ENCODE measurements around the gene KRTAP5-4.
"Not testable (repeated sequence)": the region's sequence is repeated elsewhere in the genome, so short reads cannot be mapped to it uniquely, and the experiment has no call there.

KRTAP5-4 gene

DNA sequence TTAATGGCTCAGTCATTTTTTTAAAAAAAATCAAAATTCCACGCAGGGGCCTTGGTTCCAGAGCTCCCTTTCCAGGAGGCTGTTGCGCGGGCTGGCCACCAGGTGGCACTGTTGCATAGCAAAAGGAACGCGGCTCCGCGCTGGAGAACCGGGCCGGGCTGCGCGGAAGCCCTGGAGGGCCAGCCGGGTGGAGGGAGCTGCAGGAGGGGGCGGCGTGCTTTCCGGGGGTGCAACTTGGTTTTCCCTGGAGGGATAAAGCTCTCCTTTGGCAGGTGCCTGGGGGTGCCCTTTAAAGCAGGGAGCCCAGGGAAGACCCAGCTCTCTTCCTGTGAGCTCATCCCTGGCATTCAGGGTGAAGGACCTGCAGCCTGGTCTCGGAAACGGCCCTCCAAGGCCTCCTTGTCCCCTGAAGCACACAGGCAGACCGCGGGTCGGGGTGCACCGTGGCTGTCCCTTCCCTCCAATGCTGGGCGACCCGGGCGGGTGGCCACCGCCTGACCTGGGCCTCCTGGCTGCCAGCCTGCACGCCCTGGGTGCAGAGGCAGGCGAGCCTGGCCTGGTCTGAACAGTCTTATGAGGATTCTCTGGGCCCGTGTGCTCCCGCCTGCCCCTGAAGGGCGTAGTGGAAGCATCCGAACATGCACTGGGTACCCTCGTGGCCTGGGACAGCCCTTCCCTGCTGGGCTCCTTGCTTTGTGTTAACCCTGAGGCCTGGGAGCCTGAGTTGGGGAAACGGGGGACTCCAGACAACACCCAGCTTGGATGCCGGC is 31.0 kb upstream of the KRTAP5-4 start:
- DNase-seq, result peak; percentile 75

DNA sequence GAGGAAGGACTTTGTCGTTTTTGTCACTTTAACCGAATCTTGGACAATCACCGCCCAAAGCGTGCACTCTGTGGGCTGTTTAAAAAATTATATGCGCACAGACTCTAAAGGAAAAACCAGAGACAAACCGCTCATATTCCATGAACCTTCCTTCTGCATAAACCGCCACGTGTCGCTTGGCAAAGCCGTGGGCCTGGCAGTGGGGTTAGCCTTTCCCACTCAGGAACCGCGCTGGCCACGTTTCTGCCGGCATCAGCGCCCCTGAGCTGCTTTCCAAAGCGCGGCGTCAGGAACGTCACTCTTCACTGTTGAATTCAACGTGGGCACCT is 30.5 kb upstream of the KRTAP5-4 start:
- DNase-seq, result no peak

DNA sequence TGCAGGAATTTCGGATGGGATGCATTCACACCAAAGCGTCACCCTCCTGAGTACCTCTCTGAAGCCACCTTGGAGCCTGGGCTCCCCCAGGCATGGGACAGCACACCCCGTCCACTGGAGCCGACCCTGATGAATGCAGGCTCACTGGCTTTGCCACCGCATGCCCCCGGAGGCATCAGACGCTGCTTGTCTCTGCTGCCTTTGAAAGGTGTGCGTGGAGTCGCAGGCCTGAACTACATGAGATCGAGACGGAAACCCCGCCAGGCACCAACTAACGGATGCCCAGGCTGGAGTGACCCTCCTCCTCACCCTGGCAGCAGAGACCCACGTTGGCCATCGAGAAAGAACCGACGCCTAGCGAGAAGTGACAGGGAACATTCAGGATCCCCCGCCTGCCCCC is 30.1 kb upstream of the KRTAP5-4 start:
- DNase-seq, result no peak

DNA sequence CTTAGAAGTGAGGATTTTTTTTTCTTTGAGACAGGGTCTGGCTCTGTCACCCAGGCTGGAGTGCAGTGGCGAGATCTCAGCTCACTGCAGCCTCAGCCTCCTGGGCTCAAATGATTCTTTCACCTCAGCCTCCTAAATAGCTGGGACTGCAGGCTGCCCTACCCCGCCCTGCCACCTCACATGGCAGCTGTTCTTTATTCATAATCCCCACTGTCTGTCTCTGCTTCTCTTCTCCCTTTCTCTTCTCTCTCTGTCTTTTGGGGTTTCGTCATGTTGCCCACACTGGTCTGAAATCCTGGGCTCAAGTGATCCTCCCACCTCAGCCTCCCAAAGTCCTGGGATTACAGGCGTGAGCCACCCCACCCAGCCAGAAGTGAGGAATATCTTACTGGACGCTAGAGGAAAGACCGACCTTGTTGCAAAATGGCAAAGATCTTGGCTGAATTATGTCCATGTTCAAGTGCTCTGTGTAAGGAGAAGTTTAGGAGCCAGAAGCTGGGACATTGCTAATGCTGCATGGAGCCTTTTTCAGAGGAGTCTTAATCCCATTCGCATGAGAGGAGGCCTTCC is 29.6 kb upstream of the KRTAP5-4 start:
- no peak for DNase-seq

DNA sequence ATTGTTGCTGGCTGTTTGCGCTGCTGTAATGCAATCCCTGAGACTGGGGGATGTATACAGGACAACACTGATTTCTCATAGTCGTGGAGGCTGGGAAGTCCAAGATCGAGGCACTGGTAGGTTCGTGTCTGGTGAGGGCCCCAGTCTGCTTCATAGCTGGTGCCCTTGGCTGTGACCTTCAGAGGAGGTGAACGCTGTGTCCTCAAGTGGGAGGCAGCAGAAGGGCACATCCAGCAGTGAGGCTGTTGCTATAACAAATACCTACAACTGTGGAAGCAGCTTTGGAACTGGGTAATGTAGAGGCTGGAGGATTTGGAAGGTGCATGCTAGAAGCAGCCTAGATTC is 29.0 kb upstream of the KRTAP5-4 start:
- DNase-seq, result no peak

DNA sequence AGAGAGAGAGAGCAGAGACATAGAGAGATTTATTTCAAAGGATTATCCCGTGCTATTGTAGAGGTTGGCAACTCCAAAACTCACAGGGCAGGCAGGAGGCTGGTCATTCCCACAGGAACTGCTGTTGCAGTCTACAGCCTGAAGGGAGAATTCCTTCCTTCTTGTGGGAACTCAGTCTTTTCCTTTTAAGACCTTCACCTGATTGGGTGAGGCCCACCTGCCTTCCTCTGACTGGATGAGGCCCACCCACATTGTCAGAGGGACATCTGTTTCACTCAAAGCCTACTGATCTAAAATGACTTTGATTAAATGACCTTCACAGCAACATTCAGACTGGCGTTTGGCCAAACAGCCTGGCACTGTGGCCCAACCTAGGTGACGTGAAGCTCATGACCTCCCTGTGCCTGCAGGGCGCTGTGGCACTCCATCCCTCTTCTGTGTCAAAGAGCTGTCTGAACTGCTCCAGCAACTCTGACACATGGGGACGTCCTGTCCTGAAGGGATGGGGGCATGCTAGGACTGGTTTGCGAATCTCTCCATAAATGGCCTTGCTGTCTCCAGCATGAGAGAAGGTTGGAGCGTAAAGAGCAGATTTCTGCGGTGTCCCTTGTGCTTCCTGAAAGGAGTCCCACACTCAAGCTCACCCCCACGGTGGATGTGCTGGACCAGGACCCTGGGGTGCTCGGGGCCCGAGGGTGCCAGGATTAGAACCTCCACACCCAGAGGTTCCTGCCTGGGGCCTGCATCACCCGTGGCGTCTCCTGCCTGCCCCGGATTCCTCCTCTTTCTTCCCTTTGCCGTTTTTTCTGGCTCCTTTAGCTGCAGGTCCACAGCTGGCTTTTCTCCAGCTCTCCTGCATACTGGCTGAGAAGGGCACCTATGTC is 28.3 kb upstream of the KRTAP5-4 start:
- DNase-seq, result no peak

DNA sequence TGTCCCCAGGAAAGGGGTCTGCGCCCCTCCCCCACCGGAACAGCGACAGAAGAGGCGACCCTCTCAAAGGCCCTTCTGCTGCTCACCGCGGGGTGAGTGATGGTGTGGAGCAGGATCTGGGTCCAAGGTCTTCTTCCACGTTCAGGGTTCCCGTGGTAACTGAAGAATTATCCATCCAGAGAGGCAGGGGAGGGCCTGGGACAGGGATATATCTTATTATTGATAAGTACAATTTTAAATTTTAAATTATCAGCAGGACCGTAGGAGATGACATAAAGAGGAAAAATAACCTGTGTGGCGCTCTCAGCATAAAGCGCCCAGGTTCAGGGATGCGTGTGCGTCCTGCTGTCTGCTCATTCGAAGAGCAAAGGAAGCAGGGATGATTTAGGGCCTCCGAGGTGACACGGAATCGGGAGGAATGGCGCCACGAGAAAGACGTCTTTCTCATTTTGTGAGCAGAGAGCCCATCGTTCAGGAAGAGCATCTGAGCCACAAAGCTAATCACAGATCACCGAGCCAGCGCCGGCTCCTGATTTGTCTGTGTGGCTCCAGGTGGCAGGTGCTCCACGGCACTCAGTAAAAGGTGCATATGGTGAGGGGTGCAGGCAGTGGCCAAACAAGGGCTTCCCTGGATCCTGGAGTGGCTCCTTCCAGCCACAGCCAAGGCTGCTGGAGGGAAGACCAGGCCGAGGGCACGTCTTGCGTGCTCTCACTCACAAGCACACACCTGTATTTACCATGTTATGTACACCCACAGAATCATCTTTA is 26.9 kb upstream of the KRTAP5-4 start:
- no peak for DNase-seq

DNA sequence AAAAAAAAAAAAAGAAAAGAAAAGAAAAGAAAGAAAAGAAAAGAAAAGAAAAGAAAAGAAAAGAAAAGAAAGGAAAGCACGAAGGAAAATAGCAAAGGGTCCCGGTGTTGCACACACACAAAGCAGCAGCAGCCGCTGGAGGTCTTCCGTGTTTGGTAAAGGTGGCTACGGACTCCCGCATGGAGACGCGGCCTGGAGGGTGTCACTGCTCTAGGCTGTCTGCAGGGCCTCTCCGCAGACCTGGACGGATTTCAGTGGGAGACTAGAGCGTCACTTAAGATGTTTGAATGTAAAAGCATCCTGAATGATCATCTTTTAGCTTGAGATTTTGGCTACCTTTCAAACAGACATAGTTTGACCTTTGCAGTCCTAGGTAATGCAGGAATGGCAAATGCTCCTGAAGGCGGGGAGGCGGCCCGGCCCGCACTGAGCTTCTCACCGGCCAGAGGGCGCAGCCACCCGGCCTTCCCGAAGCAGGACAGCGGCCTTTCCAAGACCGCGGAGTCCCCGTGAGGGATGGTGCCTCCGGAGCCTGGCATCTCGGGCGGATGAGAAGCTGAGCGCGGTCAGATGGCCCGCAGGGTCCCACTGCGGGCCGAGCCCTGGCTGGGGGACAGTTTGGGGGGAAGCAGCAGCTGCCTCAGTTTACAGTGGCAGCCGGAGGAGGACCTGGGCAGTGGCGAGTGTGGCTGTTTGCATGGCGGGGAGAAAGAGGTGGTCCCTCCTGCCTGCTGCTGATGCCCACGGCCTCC is 26.1 kb upstream of the KRTAP5-4 start:
- no peak for DNase-seq

DNA sequence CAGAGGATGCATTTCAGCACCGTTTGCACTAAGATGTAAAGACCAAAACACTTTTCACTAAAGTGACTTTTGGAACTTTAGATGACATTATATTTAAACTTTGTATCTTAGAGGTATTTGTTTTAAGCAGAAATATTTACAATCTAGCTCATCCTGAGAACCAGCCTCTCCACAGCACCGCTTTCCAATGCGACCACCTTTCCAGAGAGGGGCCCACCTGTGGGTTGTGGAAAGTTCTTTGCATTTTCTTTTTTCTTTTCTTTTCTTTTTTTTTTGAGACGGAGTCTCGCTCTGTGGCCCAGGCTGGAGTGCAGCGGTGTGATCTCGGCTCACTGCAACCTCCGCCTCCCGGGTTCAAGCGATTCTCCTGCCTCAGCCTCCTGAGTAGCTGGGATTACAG is 24.6 kb upstream of the KRTAP5-4 start:
- DNase-seq, result not testable (repeated sequence)

DNA sequence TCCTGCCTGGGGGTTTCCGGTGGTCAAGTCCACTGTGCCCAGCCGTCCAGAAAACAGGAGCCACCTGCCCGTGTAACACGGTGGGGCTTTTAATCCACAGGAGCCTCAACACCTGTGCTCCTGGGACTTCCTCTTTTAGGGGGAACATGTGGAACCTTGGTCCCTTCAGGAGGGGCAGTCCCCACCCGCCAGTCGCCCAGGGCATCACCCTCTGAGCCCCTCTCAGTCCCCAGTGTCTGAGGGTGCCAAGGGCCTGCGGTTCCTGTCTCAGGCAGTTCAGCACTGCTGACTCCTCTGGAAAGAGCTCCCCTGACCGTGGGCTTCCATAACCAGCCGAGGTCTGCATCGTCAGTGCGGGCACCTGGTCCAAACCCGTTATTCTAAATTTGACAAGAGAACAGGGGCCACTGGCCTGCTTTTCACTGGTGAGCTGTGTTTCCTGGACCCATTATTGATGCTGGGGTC is 23.5 kb upstream of the KRTAP5-4 start:
- no peak for DNase-seq

DNA sequence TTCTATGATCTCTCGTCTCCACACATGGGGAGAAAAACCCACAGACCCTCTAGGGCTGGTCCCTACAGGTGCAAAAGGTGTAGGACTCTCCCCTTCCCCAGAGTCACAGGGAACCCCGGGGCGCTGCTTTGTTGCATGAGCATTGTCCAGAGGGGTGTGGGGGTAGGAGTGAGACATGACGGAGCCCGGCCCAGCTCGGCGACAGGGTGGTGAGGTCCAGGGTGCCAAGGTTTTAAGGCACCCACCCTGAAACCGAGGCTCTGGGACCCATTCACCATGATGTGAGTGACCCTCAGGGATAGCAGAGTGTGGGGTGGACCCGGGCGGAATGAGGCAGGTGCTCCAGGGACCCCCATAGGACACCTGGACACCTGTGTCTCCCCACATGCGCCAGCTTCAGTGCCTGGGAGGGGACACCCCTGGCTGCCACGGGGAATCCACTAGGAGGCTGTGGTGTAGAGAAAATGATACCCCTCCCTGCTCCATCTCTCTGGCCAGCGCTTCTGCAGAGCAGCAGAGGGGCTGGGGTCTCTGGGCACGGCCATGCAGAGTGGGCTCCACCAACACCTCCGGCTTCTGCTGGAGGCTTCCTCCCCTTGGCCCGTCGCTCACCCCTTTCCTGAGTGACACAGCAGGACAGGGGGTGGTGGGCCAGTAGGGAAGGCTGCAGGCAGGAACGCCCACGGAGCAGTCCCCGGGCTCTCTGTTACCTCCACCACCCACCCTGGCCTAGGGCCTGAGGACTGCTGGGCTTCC is 22.8 kb upstream of the KRTAP5-4 start:
- no peak for DNase-seq

DNA sequence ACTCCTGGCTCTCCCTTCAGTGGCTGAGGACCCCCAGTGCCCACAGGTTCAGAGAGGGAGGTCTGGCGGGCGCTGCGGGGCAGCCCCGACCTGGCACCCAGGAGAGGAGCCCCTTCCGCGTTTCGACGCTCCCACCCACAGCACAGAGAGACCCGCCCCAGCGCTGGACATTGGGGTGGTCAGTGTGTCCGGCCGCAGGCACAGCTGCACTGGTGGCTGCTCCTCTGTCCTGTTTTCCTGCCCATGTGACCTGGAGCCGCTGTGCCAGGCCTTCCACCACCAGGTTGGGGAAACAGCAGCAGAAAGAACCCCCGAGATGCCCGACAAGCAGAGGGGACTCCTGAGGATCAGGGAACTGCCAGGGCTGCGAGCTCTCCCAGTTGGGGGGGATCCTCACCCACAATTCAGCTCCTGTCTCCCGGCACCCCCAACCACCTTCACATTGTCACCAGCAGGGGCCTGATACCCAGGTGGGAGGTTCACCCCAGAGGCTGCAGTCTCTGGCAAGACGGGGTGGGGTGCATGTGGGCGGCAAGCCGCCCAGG is 21.3 kb upstream of the KRTAP5-4 start:
- no peak for DNase-seq

DNA sequence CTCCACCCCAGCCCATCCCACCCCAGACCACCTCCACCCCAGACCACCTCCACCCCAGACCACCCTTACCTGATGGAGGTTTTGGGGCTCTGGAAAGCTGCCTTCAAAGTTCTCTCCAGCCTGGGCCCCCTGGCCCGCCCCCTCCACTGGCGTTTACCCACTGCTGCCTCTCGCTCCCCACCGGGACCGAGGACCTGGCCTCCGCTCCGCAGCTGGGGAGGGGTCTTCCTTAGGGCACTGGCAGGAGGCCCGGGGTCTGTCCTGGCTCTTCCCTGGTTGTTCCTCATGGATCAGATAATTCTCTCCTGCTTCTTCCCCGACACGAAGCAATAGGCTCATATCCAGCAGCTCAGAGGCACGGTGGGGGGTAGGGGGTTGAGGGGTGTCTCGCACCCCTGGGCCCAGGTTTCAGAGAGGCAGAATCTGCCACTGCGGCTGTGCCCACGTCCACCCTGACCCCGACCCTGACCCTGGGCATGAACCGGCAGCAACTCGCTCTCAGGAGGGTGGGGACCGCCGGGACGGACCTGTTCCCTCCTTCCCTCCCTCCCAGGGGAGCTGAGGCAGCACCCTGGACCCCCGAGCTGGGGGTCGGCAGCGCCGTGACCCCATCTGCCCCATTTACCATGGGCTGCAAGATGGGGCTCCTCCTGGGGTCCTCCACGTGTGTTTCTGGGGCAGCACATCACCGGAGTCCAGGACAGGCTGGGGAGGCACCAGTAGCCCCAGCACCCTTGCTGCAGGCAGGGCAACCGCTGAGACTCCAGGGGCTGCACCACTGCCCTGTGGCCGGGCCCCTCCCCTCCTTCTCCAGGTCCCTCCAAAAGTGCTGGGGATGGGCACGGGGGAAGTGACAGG is 20.6 kb upstream of the KRTAP5-4 start:
- no peak for DNase-seq

DNA sequence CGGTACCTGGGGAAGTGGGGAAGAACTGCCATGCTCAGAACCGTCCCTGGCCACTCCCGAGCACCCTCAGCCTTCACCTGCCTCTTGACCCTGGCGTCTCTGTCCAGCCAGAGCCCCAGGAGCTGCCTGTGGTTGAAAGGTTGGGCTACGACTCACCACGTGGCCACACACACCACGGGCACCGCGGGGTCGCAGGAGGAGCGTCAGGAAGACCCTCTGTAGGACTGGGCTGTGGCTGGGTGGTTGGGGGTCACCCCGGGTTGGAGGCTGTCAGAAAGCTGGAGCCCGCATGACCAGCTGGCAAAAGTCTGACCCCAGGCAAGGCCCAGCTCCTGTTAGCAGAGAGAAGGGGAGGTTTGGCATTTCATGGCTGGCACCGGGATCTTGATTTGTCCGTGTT is 19.2 kb upstream of the KRTAP5-4 start:
- no peak for DNase-seq

DNA sequence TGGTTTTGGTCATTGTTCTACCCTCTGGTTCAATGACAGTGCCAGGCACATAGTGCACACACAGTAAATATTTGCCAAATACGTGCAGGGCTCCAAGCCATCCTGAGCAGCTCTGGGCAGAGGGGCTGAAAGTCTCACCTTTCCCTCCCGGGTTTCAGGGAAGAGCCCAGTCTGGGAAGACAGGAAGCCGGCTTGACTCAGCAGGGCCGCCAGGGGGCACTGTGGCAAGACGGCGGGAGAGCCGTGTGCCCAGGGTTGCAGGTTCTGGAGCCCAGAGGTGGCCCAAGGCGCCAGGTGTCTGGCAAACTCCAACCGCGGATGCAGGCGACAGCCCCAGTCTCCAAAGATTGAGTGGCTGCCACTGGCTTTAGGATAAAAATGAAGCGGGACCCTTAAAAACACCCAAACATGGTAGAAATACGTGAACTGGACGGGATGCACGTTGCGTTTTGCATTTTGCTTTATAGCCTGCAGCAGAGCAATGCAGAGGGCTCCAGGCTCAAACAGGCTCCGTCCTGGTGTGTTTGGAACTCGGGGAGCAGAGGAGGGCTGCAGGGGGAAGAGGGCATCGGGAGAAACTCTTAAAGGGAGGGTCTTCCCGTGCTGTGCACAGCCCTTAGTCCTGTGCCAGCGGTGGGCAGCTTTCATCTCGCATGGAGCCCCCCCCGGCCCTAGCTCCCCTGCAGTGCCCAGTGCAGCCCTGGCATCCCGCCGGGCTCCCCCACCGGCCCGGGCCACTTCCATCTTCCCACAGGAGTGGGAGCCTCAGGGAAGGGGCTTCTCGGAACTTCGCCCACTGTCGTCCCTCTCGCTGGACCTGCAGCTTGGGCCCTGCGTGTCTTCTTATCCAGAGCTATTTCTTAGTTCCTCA is 18.4 kb upstream of the KRTAP5-4 start:
- DNase-seq, result no peak

DNA sequence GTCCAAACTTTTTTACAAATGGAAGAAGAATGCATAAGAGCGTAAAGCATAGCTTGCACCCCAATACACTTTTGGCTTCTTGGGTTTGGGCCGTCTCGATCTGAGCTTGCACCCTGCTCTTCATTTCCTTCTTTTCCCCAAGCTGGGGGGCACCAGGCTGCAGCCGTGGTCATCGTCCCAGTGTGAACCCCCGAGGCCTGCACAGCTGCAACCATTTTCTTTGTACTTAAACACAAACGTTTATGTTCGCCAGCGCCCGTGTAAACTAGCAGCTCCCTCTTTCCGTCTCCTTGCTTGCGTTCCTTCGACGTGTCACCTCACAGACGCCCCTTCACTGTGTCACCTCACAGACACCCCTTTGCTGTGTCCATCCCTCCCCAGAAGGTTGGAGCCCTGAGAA is 17.7 kb upstream of the KRTAP5-4 start:
- no peak for DNase-seq

DNA sequence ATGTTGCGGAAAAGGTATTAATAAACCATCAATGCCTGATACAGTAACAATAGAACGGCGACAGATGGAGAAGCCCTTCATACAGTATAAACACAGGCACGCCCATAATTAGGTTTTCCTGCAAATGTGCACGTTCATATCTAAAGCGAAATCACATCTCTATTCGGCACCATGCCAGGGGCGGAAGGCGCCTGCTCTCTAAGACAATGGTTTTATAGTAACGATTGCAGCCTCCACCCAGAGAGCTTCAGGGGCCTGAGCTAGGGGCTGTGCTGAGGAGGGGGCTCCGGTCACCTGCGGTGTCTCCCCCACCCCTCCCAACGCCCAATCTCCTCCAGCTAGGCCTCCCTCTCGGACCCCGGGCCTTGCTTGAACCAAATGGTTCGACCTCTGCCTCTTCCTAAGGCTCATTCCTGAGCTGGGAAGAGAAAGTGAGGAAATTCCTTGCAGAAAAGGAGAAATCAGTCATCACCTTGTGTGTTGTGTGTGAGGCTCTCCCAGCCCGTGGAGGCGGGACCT is 17.2 kb upstream of the KRTAP5-4 start:
- no peak for DNase-seq

DNA sequence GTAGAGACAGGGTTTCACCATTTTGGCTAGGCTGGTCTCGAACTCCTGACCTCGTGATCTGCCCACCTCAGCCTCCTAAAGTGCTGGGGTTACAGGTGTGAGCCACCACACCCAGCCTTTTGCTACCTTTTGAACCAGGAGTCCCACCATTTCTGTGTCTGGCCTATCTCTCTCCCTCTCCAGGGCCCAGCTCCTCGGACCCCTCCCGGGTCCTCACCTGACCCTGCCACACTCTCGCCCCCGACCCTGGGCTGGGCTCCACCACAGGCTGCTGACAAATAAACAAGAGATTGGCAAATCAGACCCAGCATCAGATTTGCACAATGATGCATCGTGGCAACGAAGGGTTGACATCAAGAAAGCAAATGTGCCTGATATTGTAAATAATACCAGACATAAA is 16.4 kb upstream of the KRTAP5-4 start:
- no peak for DNase-seq

DNA sequence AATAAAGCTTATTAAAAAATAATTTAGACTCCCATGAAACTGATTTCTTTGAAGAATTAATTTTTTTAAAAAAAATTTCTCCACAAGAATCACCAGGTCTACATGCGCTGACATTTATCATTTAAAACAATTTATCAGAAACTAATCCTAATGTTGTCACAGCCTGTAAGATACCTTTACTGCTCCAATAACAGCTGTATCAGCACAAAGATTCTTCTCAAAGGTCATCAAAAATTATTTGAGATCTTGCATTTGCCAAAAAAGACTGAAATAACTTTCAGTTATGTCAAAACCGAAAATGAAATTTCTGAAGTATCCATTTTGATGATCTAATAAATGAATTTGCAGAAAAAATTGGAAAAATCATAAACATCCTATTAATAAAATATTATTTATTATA is 15.7 kb upstream of the KRTAP5-4 start:
- no peak for DNase-seq
